Heart left ventricle (tissue), 13 donors: ENCODE measurements around the gene XYLT1.

ENCODE experiments used
- CTCF ChIP-seq, 12 donors: fragments of 200-600 bp; sonication (generic) in 4 of 12; IDR thresholded peaks; one replicate each; pipeline versions ENCODE4 v1.5.0 to v1.8.0; 2018 to 2022; ENCODE audit warnings: antibody characterized with exemption in 12 of 12, mild to moderate bottlenecking in 5 of 12
- POLR2A ChIP-seq, 2 donors: fragments of 450-650 bp; IDR thresholded peaks; one replicate each; pipeline ENCODE4 v1.6.1; 2017; ENCODE audit warnings: antibody characterized with exemption in 2 of 2, mild to moderate bottlenecking in 2 of 2, moderate library complexity in 2 of 2
- donor health status: ischemic (EF 13 %, LVEDD 7.1; RV severe dilation, severe dysfunction).
- donor health status: DM: no; HTN: yes; CAD: no.
- donor health status: DM: no; HTN: no; CAD: no.
- donor health status: ischemic (EF 25% LVEDD 6.9; RV normal size, moderate dysfunction).
- donor health status: ischemic (EF 25% LVEDD 5.7; RV mildly dilated, moderate dysfunction).
- donor health status: ischemic (EF 35%, LVEDD 5.7; RV mildly dilated, moderate dysfunction).
- donor health status: nonischemic (EF 11% LVEDD 7.7; RV severe dilation, severe dysfunction).
- donor health status: DM: yes; HTN: yes; CAD: no.
- donor health status: PGD.
- donor health status: ischemic (EF 29% LVEDD 5.4; RV normal size, mild dysfunction).
- donor health status: nonischemic (EF 23%, LVEDD 6.1; RV moderate dilation, normal function).

DNA sequence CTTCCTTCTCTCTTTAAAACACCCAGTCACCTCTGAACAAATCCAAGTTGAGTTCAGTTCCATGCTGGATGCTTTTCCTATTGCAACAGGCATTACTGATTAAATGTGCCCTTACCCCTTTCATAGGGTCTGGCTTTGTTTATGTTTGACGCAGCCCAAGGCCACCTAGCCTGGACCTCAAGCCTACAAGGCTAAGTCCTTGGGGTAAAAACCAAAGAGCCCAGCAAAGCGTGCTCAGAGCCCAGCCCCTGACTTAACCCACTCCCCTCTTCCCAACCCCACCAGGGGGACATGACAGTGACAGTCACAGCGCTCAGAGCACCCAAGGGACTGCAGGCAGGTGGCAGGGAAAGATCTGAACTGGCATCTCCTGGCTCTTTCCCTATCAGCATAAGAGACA is 200.6 kb downstream of the XYLT1 start:
- no peak for TF ChIP-seq CTCF (IDR thresholded peaks at IDR 0.05)
- no peak for TF ChIP-seq POLR2A (IDR thresholded peaks at IDR 0.05)
